SK-MEL-5 (cell line): Measurements from ENCODE around the gene GTPBP10. TPM values are rescaled to one million over a fixed set of nuclear protein-coding genes. Genes with fewer than 3 reads are reported as not detected.
"Not testable (repeated sequence)": the region's sequence is repeated elsewhere in the genome, so short reads cannot be mapped to it uniquely, and the experiment has no call there.

Experiments used
- DNase-seq: peaks from one replicate; pipeline ENCODE4 v3.0.0-alpha.2; 2016; ENCODE audit warnings: low read depth, low spot score
- in situ Hi-C: cut with HindIII; loops from 2 replicates; pipeline ENCODE4 v1.10.0; 2016; ENCODE audit warnings: low sequenced_read_pairs, high pct_unique_total_duplicates, low pct_unique_long_range_greater_than_20kb
- polyA plus RNA-seq, 2 experiments: library from polyadenylated mRNA; depleted of rRNA; stranded (reverse); fragments of >200 nt; gene quantifications; 2 replicates each; pipeline ENCODE4 v1.2.3, GENCODE V29; 2015
- total RNA-seq: library from RNA; depleted of rRNA; stranded (reverse); fragments of >200 nt; shearing (Covaris generic); gene quantifications from 2 replicates; pipeline ENCODE4 v1.2.3, GENCODE V29; 2014; rRNA removed

The GTPBP10 gene
- 44.1 and 48.8 TPM in 2 replicates for total RNA-seq
- 23.6 and 30.7 TPM in 2 replicates for polyA plus RNA-seq (2015; cell fraction: cytosol; rRNA removed)
- polyA plus RNA-seq (2015; cell fraction: nucleus; rRNA removed) = 41.2 and 56.2 TPM in 2 replicates

- in situ Hi-C loops = no loop called here
- DNase-seq = peak; percentile 97
Observed at GRCh38 chr7:90346336-90347125, at the start of gene GTPBP10. TSS of gene GTPBP10 (plus strand) at chr7:90346716. CDS start at chr7:90346742, 26 bp downstream.

GRCh38 chr7:90298145-90299038, 48.1 kb upstream of the GTPBP10 start:
- peak; percentile 81 for DNase-seq
- in situ Hi-C loops = no loop called here

GRCh38 chr7:90303241-90303640, 43.3 kb upstream of the GTPBP10 start:
- DNase-seq = no peak
- in situ Hi-C loops = loop anchor here (25.0 kb wide), 1 partner anchor 109 kb away; the partner anchor contains the start of gene CLDN12

- peak; percentile 15 for DNase-seq
- in situ Hi-C loops = loop anchor here (25.0 kb wide), 1 partner anchor 102 kb away; the partner anchor contains the start of gene CLDN12
Observed at GRCh38 chr7:90309872-90310271, 36.6 kb upstream of the GTPBP10 start.

GRCh38 chr7:90311175-90311574, 35.3 kb upstream of the GTPBP10 start:
- no peak for DNase-seq
- in situ Hi-C loops = loop anchor here (25.0 kb wide), 1 partner anchor 101 kb away; the partner anchor contains the start of gene CLDN12

- in situ Hi-C loops = loop anchor here (25.0 kb wide), 1 partner anchor 100 kb away; the partner anchor contains the start of gene CLDN12
- peak; percentile 48 for DNase-seq
Observed at GRCh38 chr7:90312745-90313144, 33.8 kb upstream of the GTPBP10 start.

- in situ Hi-C loops = loop anchor here (25.0 kb wide), 1 partner anchor 98 kb away; the partner anchor contains the start of gene CLDN12
- DNase-seq = no peak
Observed at GRCh38 chr7:90313907-90314306, 32.6 kb upstream of the GTPBP10 start.

GRCh38 chr7:90320014-90320413, 26.5 kb upstream of the GTPBP10 start:
- in situ Hi-C loops = loop anchor here (25.0 kb wide), 1 partner anchor 92 kb away; the partner anchor contains the start of gene CLDN12
- DNase-seq = no peak

GRCh38 chr7:90320418-90320800, 26.1 kb upstream of the GTPBP10 start:
- in situ Hi-C loops = loop anchor here (25.0 kb wide), 1 partner anchor 92 kb away; the partner anchor contains the start of gene CLDN12

GRCh38 chr7:90320801-90321494, 25.6 kb upstream of the GTPBP10 start, which contains the start of gene FAM237B:
TSS of gene FAM237B (minus strand) at chr7:90321304. CDS start at chr7:90319748, 1,556 bp downstream.
- in situ Hi-C loops = loop anchor here (25.0 kb wide), 1 partner anchor 91 kb away; the partner anchor contains the start of gene CLDN12
- DNase-seq = no peak

More at GRCh38 chr7:90320418-90320800, 26.1 kb upstream of the GTPBP10 start:
- DNase-seq = no peak

GRCh38 chr7:90322837-90323236, 23.7 kb upstream of the GTPBP10 start:
- in situ Hi-C loops = loop anchor here (25.0 kb wide), 1 partner anchor 89 kb away; the partner anchor contains the start of gene CLDN12
- no peak for DNase-seq

- in situ Hi-C loops = no loop called here
- DNase-seq = no peak
Observed at GRCh38 chr7:90326500-90326899, 20.0 kb upstream of the GTPBP10 start.

- DNase-seq = no peak
- in situ Hi-C loops = no loop called here
Observed at GRCh38 chr7:90334193-90334843, 12.2 kb upstream of the GTPBP10 start.

GRCh38 chr7:90334926-90335325, 11.6 kb upstream of the GTPBP10 start:
- DNase-seq, in situ Hi-C loops: not testable (repeated sequence)

GRCh38 chr7:90337106-90337505, 9.4 kb upstream of the GTPBP10 start:
- no peak for DNase-seq

GRCh38 chr7:90345016-90345415, 1.5 kb upstream of the GTPBP10 start:
- in situ Hi-C loops = no loop called here
- no peak for DNase-seq

More at GRCh38 chr7:90337106-90337505, 9.4 kb upstream of the GTPBP10 start:
- in situ Hi-C loops = no loop called here
